Right atrium auricular region (tissue), 2 donors: ENCODE results near the gene LSM7. TPM values are rescaled to one million over a fixed set of nuclear protein-coding genes. Genes with fewer than 3 reads are reported as not detected.

Experiments
- DNase-seq: peaks from one replicate; pipeline ENCODE4 v3.0.0-alpha.2; 2019; ENCODE audit warnings: low spot score
- H3K27ac ChIP-seq, 2 donors: fragments of 200-600 bp; sonication (generic); 1 replicate in 1 of 2; 2 replicates in 1 of 2; pipeline ENCODE4 v1.5.1; 2016 to 2019
- H3K27me3 ChIP-seq, 2 donors: fragments of 200-600 bp; sonication (generic); one replicate each; pipeline versions ENCODE4 v1.5.1 to v1.6.0; 2017 to 2019
- H3K36me3 ChIP-seq: fragments of 200-600 bp; sonication (generic); one replicate; pipeline ENCODE4 v1.5.1; 2016
- H3K4me1 ChIP-seq, 2 donors: fragments of 200-600 bp; sonication (generic); one replicate each; pipeline versions ENCODE4 v1.5.1 to v1.6.0; 2017 to 2019
- H3K4me3 ChIP-seq, 2 donors: fragments of 200-600 bp; sonication (generic); 1 replicate in 1 of 2; 2 replicates in 1 of 2; pipeline ENCODE4 v1.5.1; 2017 to 2019; ENCODE audit warnings: mild to moderate bottlenecking in 1 of 2, moderate library complexity in 1 of 2
- H3K9me3 ChIP-seq, 2 donors: fragments of 200-600 bp; sonication (generic); one replicate each; pipeline ENCODE4 v1.5.1; 2019
- total RNA-seq, 2 donors: library from RNA; depleted of rRNA; stranded (reverse); fragments of >200 nt; gene quantifications; one replicate each; pipeline ENCODE4 v1.1.0, GENCODE V29; 2016
- TF ChIP-seq, protein P1 (sequence below), 2 donors: fragments of 200-600 bp; sonication (generic); IDR thresholded peaks; one replicate each; pipeline ENCODE4 v1.5.1; 2019; ENCODE audit warnings: antibody characterized with exemption in 2 of 2

The LSM7 gene
- total RNA-seq, 2 donors from 2014 or later, result 38.6 to 104 TPM

- H3K27ac ChIP-seq, result no peak overlapping the region
- TF ChIP-seq, protein P1, sequence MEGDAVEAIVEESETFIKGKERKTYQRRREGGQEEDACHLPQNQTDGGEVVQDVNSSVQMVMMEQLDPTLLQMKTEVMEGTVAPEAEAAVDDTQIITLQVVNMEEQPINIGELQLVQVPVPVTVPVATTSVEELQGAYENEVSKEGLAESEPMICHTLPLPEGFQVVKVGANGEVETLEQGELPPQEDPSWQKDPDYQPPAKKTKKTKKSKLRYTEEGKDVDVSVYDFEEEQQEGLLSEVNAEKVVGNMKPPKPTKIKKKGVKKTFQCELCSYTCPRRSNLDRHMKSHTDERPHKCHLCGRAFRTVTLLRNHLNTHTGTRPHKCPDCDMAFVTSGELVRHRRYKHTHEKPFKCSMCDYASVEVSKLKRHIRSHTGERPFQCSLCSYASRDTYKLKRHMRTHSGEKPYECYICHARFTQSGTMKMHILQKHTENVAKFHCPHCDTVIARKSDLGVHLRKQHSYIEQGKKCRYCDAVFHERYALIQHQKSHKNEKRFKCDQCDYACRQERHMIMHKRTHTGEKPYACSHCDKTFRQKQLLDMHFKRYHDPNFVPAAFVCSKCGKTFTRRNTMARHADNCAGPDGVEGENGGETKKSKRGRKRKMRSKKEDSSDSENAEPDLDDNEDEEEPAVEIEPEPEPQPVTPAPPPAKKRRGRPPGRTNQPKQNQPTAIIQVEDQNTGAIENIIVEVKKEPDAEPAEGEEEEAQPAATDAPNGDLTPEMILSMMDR (IDR thresholded peaks at IDR 0.05), result no peak
- peaks cover 0 to 4% of the 10 kb centered on the region in 2 donors for H3K27me3 ChIP-seq
- no peaks in the 10 kb centered on the region for H3K36me3 ChIP-seq
- no peaks in the 10 kb centered on the region for H3K9me3 ChIP-seq
- peaks cover 0 to 13% of the 10 kb centered on the region in 2 donors for H3K4me1 ChIP-seq
- H3K4me3 ChIP-seq, result peak overlapping the region in 1 of 2 donors; percentile 14
- peak; percentile 66 for DNase-seq
Observed at GRCh38 chr19:2302319-2303210, 25.8 kb downstream of the LSM7 start.

DNA sequence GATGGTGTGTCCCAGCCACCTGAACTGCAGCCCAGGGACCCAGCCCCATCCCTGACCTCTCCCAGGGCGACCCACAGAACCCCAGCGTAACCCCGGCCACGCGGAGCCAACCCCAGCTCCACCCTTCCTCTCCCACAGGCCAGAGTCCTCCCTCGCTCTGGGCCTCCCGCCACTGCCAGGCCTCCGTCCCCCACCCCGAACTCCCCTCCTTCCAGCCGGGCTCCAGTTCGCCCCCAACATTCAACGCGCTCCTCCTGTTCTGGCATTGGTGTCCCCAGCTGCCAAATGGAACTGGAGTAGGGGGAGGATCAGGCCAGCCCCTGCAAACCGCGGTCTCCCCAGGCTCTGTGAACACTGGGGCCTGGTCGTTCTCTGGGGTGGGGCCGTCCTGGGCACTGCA is 27.9 kb downstream of the LSM7 start:
- Histone ChIP-seq H3K36me3 (no peaks in the 10 kb centered on the region), H3K4me3 (no peak overlapping the region), H3K27me3 (no peaks in the 10 kb centered on the region), H3K27ac (no peak overlapping the region), H3K4me1 (peaks cover 0 to 12% of the 10 kb centered on the region in 2 donors), H3K9me3 (no peaks in the 10 kb centered on the region)
- TF ChIP-seq, protein P1 (IDR thresholded peaks at IDR 0.05), result no peak
- DNase-seq, result no peak

DNA sequence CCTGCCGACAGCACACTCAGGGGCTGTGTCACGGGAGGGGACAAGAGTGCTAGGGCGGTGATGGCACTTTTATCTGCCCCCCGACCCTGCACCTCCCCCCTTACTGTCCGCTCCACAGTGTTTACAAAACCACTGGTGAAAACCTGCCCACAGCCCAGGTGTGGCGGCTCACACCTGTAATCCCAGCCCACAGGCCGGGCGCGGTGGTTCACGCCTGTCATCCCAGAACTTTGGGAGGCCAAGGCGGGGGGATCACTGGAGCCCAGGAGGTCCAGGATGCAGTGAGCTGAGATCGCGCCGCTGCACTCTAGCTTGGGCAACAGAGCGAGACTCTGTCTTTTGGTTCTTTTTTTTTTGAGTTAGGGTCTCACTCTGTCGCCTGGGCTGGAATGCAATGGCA is 32.2 kb downstream of the LSM7 start:
- Histone ChIP-seq H3K27ac (no peak overlapping the region), H3K27me3 (peaks cover 0 to 10% of the 10 kb centered on the region in 2 donors), H3K4me1 (peaks cover 0 to 22% of the 10 kb centered on the region in 2 donors), H3K9me3 (no peaks in the 10 kb centered on the region), H3K36me3 (no peaks in the 10 kb centered on the region), H3K4me3 (no peak overlapping the region)
- DNase-seq, result no peak
- TF ChIP-seq, protein P1 (IDR thresholded peaks at IDR 0.05), result no peak

GRCh38 chr19:2294687-2295335 is 33.6 kb downstream of the LSM7 start:
- peaks cover 2 to 22% of the 10 kb centered on the region in 2 donors for H3K27me3 ChIP-seq
- no peak for DNase-seq
- H3K36me3 ChIP-seq, result no peaks in the 10 kb centered on the region
- no peaks in the 10 kb centered on the region for H3K9me3 ChIP-seq
- TF ChIP-seq, protein P1 (IDR thresholded peaks at IDR 0.05), result no peak
- H3K4me1 ChIP-seq, result peaks cover 0 to 35% of the 10 kb centered on the region in 2 donors
- H3K4me3 ChIP-seq, result peak overlapping the region in 1 of 2 donors; percentile 26
- H3K27ac ChIP-seq, result peak overlapping the region; percentile 31 to 38

GRCh38 chr19:2291185-2291751 is 37.1 kb downstream of the LSM7 start:
- H3K27ac ChIP-seq, result no peak overlapping the region
- H3K27me3 ChIP-seq, result peaks cover 10 to 28% of the 10 kb centered on the region in 2 donors
- H3K4me1 ChIP-seq, result peaks cover 0 to 40% of the 10 kb centered on the region in 2 donors
- TF ChIP-seq, protein P1 (IDR thresholded peaks at IDR 0.05), result no peak
- DNase-seq, result no peak
- no peaks in the 10 kb centered on the region for H3K9me3 ChIP-seq
- H3K4me3 ChIP-seq, result peak overlapping the region in 1 of 2 donors; percentile 44
- H3K36me3 ChIP-seq, result no peaks in the 10 kb centered on the region
